GM12891 (cell line): Measurements from ENCODE around the gene PAK5.

Experiments
- POLR2A ChIP-seq: IDR thresholded peaks from 2 replicates; pipeline ENCODE4 v1.6.1; 2011; ENCODE audit warnings: low read depth, low read length, control low read depth
- TAF1 ChIP-seq: IDR thresholded peaks from 2 replicates; pipeline ENCODE4 v1.6.1; 2011; ENCODE audit warnings: low read depth, low read length, control low read depth

DNA sequence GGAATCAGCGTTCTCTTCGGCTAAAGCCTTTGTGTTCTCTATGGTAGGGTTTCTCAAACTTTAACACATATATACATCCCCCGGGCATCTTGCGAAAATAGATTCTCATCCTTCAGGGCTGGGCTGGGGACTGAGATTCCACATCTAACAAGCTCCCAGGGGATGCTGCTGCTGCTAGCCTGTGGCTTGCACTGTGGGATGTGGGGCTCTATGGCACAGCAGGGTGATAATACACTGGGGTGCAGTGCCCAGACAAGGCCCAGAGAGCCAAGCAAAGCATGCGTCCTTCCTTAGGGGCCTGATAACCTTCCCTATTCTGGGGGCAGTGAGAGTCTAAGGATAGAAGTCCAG lies 222.4 kb downstream of the PAK5 start:
- TF ChIP-seq TAF1 (no peak), POLR2A (no peak)
